ENCODE results near the gene ICA1.

DNA sequence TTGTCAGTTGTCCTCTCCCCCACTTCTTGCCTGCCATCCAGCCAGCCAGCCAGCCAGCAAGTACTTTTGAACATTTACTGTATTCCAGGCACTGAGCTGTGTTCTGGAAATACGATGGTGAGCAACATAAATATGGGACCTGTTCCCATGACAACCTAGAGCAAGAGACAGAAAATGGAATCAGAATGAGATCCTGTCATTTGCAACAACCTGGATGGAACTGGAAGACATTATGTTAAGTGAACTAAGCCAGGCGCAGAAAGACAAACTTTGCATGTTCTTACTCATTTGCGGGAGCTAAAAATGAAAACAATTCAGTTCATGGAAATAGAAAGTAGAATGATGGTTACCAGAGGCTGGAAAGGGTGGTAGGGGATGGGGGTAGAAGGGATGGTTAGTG is 140.7 kb downstream of the ICA1 start:
- TF ChIP-seq, protein P1, sequence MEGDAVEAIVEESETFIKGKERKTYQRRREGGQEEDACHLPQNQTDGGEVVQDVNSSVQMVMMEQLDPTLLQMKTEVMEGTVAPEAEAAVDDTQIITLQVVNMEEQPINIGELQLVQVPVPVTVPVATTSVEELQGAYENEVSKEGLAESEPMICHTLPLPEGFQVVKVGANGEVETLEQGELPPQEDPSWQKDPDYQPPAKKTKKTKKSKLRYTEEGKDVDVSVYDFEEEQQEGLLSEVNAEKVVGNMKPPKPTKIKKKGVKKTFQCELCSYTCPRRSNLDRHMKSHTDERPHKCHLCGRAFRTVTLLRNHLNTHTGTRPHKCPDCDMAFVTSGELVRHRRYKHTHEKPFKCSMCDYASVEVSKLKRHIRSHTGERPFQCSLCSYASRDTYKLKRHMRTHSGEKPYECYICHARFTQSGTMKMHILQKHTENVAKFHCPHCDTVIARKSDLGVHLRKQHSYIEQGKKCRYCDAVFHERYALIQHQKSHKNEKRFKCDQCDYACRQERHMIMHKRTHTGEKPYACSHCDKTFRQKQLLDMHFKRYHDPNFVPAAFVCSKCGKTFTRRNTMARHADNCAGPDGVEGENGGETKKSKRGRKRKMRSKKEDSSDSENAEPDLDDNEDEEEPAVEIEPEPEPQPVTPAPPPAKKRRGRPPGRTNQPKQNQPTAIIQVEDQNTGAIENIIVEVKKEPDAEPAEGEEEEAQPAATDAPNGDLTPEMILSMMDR (IDR thresholded peaks at IDR 0.05 in 4 of 5, conservative IDR thresholded peaks at IDR 0.05 in 1 of 5): no peak
- TF ChIP-seq POLR2A (IDR thresholded peaks at IDR 0.05): no peak

Measured in gastrocnemius medialis (tissue), 4 donors.